Fibroblast of lung (primary cell): ENCODE data around the gene BIN1.

ENCODE experiments used
- CTCF ChIP-seq, 2 donors: IDR thresholded peaks in 1 of 2; conservative IDR thresholded peaks in 1 of 2; 1 replicate in 1 of 2; 2 replicates in 1 of 2; pipeline ENCODE4 v1.5.1; 2011 to 2012; ENCODE audit warnings: low read length in 2 of 2, control low read depth in 1 of 2, inconsistent platforms in 1 of 2, low read depth in 1 of 2, mild to moderate bottlenecking in 1 of 2
- EZH2 ChIP-seq: IDR thresholded peaks from 2 replicates; pipeline ENCODE4 v1.5.1; 2012; ENCODE audit warnings: low read length, control low read depth, mild to moderate bottlenecking; ENCODE audit errors: missing control alignments

GRCh38 chr2:127149384-127149783 is 42.4 kb upstream of the BIN1 start:
- no peak for TF ChIP-seq CTCF (conservative IDR thresholded peaks at IDR 0.05 in 1 of 2, IDR thresholded peaks at IDR 0.05 in 1 of 2; ENCODE audit: low read depth in 1 of 2, low read length in 2 of 2)
- no peak for TF ChIP-seq EZH2
